Measurements from ENCODE around the gene DGUOK. TPM values are rescaled to one million over a fixed set of nuclear protein-coding genes. Genes with fewer than 3 reads are reported as not detected.
A peak's percentile ranks its signal among the peaks of the same experiment; 100 is the strongest.
"Not testable (repeated sequence)": the region's sequence is repeated elsewhere in the genome, so short reads cannot be mapped to it uniquely, and the experiment has no call there.

DGUOK gene
- total RNA-seq, result 45.7 TPM
- polyA plus RNA-seq (ENCODE audit: insufficient read depth in 1 of 8, insufficient read length in 8 of 8, low replicate concordance in 1 of 8), result 10 to 100 TPM; 35.0 to 50.5 (median 43.5) TPM
- long read RNA-seq, donor 1, partial matches to known transcripts, result 0 of 10 reads
- long read RNA-seq, donor 1, other reads (novel, unspliced or antisense), result 0 of 10 reads
- long read RNA-seq, donor 2, partial matches to known transcripts, result 0 of 1 reads
- long read RNA-seq, donor 2, other reads (novel, unspliced or antisense), result 0 of 1 reads
- long read RNA-seq, donor 3, transcript DGUOK-203 (4 exons, 703 nt), result major isoform, 9 of 19 reads
- long read RNA-seq, donor 3, transcript DGUOK-208 (6 exons, 1,029 nt), result minor isoform, 7 of 19 reads
- long read RNA-seq, donor 3, partial matches to known transcripts, result 0 of 19 reads
- long read RNA-seq, donor 3, other reads (novel, unspliced or antisense), result 0 of 19 reads
- long read RNA-seq, donor 4, transcript DGUOK-203 (4 exons, 703 nt), result minor isoform, 5 of 27 reads
- long read RNA-seq, donor 4, transcript DGUOK-208 (6 exons, 1,029 nt), result major isoform, 11 of 27 reads
- long read RNA-seq, donor 4, partial matches to known transcripts, result 0 of 27 reads
- long read RNA-seq, donor 4, other reads (novel, unspliced or antisense), result 6 of 27 reads
- long read RNA-seq, donor 5, transcript DGUOK-201 (7 exons, 1,144 nt), result minor isoform, 14 of 90 reads
- long read RNA-seq, donor 5, transcript DGUOK-202 (5 exons, 880 nt), result minor isoform, 9 of 90 reads
- long read RNA-seq, donor 5, transcript DGUOK-208 (6 exons, 1,029 nt), result minor isoform, 17 of 90 reads
- long read RNA-seq, donor 5, transcript DGUOK-203 (4 exons, 703 nt), result major isoform, 26 of 90 reads
- long read RNA-seq, donor 5, partial matches to known transcripts, result 10 of 90 reads
- long read RNA-seq, donor 5, other reads (novel, unspliced or antisense), result 13 of 90 reads
- long read RNA-seq, donor 6, transcript DGUOK-201 (7 exons, 1,144 nt), result minor isoform, 7 of 55 reads
- long read RNA-seq, donor 6, transcript DGUOK-208 (6 exons, 1,029 nt), result major isoform, 12 of 55 reads
- long read RNA-seq, donor 6, transcript DGUOK-202 (5 exons, 880 nt), result minor isoform, 7 of 55 reads
- long read RNA-seq, donor 6, transcript DGUOK-203 (4 exons, 703 nt), result major isoform, 12 of 55 reads
- long read RNA-seq, donor 6, partial matches to known transcripts, result 8 of 55 reads
- long read RNA-seq, donor 6, other reads (novel, unspliced or antisense), result 8 of 55 reads
- long read RNA-seq, donor 7, transcript DGUOK-201 (7 exons, 1,144 nt), result minor isoform, 5 of 51 reads
- long read RNA-seq, donor 7, transcript DGUOK-208 (6 exons, 1,029 nt), result minor isoform, 13 of 51 reads
- long read RNA-seq, donor 7, transcript DGUOK-203 (4 exons, 703 nt), result major isoform, 17 of 51 reads
- long read RNA-seq, donor 7, partial matches to known transcripts, result 7 of 51 reads
- long read RNA-seq, donor 7, other reads (novel, unspliced or antisense), result 7 of 51 reads
- long read RNA-seq, donor 8, transcript DGUOK-208 (6 exons, 1,029 nt), result minor isoform, 6 of 43 reads
- long read RNA-seq, donor 8, transcript DGUOK-203 (4 exons, 703 nt), result major isoform, 7 of 43 reads
- long read RNA-seq, donor 8, partial matches to known transcripts, result 10 of 43 reads
- long read RNA-seq, donor 8, other reads (novel, unspliced or antisense), result 13 of 43 reads
- long read RNA-seq, donor 9, transcript DGUOK-201 (7 exons, 1,144 nt), result major isoform, 6 of 25 reads
- long read RNA-seq, donor 9, transcript DGUOK-208 (6 exons, 1,029 nt), result minor isoform, 5 of 25 reads
- long read RNA-seq, donor 9, transcript DGUOK-203 (4 exons, 703 nt), result minor isoform, 5 of 25 reads
- long read RNA-seq, donor 9, partial matches to known transcripts, result 0 of 25 reads
- long read RNA-seq, donor 9, other reads (novel, unspliced or antisense), result 8 of 25 reads
- long read RNA-seq, donor 10, transcript DGUOK-208 (6 exons, 1,029 nt), result major isoform, 14 of 53 reads
- long read RNA-seq, donor 10, transcript DGUOK-203 (4 exons, 703 nt), result minor isoform, 10 of 53 reads
- long read RNA-seq, donor 10, partial matches to known transcripts, result 6 of 53 reads
- long read RNA-seq, donor 10, other reads (novel, unspliced or antisense), result 16 of 53 reads
- long read RNA-seq, donor 11, transcript DGUOK-208 (6 exons, 1,029 nt), result minor isoform, 7 of 39 reads
- long read RNA-seq, donor 11, transcript DGUOK-203 (4 exons, 703 nt), result major isoform, 13 of 39 reads
- long read RNA-seq, donor 11, transcript DGUOK-201 (7 exons, 1,144 nt), result minor isoform, 6 of 39 reads
- long read RNA-seq, donor 11, partial matches to known transcripts, result 5 of 39 reads
- long read RNA-seq, donor 11, other reads (novel, unspliced or antisense), result 6 of 39 reads

DNA sequence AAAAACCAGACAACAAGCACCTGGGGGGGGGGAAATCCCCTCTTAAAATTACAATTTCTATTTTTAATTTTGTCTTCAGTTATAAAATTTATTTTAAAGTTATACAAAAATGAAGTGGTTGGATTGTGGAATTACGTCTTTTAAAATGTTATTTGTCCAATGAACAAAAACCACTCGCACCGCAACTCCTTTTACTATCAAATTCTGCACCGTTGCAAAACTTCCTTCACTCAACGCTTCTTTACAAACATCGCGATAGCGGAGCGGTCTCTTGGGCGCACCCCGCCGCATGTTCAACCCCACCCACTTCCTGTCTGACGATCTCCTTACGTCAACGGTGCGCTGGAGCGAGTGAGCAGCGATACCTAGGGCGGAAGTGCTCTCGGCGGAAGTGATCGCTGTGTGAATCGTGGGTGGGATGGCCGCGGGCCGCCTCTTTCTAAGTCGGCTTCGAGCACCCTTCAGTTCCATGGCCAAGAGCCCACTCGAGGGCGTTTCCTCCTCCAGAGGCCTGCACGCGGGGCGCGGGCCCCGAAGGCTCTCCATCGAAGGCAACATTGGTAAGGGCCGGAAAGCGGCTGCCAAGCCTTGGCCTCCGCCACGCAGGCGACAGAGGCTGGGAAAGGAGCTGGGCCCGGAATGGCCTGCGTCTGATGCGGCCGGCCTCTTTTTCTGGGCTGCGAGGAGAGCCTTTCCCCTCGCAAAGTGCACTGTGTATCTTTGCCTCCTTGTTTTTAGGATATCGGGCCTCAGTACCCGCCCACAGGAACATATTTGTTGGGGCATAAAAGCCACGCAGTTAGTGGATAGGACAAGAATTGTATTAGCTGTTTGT is at the start of gene DGUOK:
Gene DGUOK, plus strand, starts transcription at position 388 of the 835 bp plus-strand sequence. Its CDS starts 31 bp downstream, at position 419.
- H3K36me3 ChIP-seq (ENCODE audit: control insufficient read depth, insufficient read depth, low read length), result no peaks in the 10 kb centered on the region
- WGBS (ENCODE audit: insufficient coverage), result under 1% methylated on average over 49 of the region's 50 CpGs
- peak within 1 kb of the TSS; percentile 93 for H3K27ac ChIP-seq (ENCODE audit: low read length)
- peaks cover 11% of the 10 kb centered on the region for H3K27me3 ChIP-seq (ENCODE audit: control insufficient read depth, insufficient read depth, low read length)
- H3K4me1 ChIP-seq (ENCODE audit: control insufficient read depth, insufficient read depth, low read length), result peaks cover 13% of the 10 kb centered on the region
- no peaks in the 10 kb centered on the region for H3K9me3 ChIP-seq (replicated peaks; ENCODE audit: control insufficient read depth, low read depth, low read length)
- peak; percentile 100 for DNase-seq
- peak within 1 kb of the TSS; percentile 63 for H3K4me3 ChIP-seq (ENCODE audit: low read length)

DNA sequence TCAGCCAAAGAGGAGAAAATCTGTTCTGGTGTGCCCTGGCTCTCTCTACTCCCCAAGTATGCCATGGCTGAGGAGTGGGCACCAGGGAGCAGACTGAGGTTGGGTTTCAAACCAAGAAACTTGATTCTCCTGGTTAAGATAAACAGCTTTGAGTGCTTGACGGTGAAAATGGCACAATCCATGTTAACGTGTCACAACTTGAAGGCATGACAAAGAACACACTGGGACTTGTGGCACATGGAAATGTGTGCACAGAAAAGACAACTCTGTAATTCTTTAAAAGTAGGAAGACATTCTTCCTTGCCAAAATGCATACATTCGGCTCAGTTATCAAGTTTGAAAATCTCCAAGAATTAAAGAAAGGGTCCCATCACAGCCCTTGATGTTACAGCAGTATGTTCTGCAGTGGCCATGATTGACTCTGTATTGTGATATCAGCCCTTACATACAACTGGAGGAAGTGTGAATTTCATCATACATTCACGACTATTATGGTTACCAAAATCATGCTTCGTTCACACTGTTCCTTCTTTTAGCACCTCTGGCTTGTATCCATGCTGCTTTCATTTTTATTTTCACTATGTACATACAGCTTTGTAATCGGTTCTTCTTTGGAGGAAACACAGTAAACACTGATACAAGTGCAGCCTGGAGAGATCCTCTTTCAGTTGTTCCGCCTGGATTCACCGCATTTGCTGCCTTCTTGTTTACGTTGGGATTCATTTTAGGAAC is 49.4 kb upstream of the DGUOK start:
- Histone ChIP-seq H3K36me3 (ENCODE audit: control insufficient read depth, insufficient read depth, low read length) (no peaks in the 10 kb centered on the region), H3K27me3 (ENCODE audit: control insufficient read depth, insufficient read depth, low read length) (no peaks in the 10 kb centered on the region), H3K4me1 (ENCODE audit: control insufficient read depth, insufficient read depth, low read length) (no peaks in the 10 kb centered on the region), H3K9me3 (replicated peaks; ENCODE audit: control insufficient read depth, low read depth, low read length) (no peaks in the 10 kb centered on the region), H3K4me3 (ENCODE audit: low read length) (no peak overlapping the region), H3K27ac (ENCODE audit: low read length) (no peak overlapping the region)
- 70% methylated on average over 4 of the region's 9 CpGs for WGBS (ENCODE audit: insufficient coverage)
- DNase-seq, result peak; percentile 51

DNA sequence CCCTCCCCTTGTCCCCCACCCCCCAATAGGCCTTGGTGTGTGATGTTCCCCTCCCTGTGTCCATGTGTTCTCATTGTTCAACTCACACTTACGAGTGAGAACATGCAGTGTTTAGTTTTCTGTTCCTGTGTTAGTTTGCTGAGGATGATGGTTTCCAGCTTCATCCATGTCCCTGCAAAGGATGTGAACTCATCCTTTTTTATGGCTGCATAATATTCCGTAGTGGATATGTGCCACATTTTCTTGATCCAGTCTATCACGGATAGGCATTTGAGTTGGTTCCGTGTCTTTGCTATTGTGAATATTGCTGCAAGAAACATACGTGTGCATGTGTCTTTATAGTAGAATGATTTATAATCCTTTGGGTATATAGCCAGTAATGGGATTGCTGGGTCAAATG is 48.7 kb upstream of the DGUOK start:
- H3K27ac ChIP-seq (ENCODE audit: low read length); H3K27me3 ChIP-seq (ENCODE audit: control insufficient read depth, insufficient read depth, low read length); H3K9me3 ChIP-seq (replicated peaks; ENCODE audit: control insufficient read depth, low read depth, low read length); H3K4me1 ChIP-seq (ENCODE audit: control insufficient read depth, insufficient read depth, low read length); H3K4me3 ChIP-seq (ENCODE audit: low read length); DNase-seq; H3K36me3 ChIP-seq (ENCODE audit: control insufficient read depth, insufficient read depth, low read length): not testable (repeated sequence)
- no CpG with 5 or more reads among the region's 5 CpGs for WGBS (ENCODE audit: insufficient coverage)

DNA sequence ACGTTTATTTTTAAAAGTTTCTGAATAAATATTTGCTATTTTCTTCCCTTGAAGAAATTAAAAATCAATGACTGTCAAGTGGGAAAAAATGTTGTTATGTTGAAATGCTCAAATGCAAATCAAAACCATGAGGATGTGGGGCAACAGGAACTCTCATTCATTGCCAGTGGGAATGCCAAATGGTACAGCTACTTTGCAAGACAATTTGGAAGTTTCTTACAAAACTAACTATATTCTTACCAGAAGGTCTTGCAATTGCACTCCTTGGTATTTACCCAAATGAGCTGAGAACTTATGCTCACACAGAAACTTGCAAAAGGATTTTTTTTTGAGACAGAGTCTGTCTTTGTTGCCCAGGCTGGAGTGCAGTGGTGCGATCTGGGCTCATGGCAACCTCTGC is 41.3 kb upstream of the DGUOK start:
- H3K27me3 ChIP-seq (ENCODE audit: control insufficient read depth, insufficient read depth, low read length), result no peaks in the 10 kb centered on the region
- no peaks in the 10 kb centered on the region for H3K36me3 ChIP-seq (ENCODE audit: control insufficient read depth, insufficient read depth, low read length)
- no peak overlapping the region for H3K27ac ChIP-seq (ENCODE audit: low read length)
- no peaks in the 10 kb centered on the region for H3K4me1 ChIP-seq (ENCODE audit: control insufficient read depth, insufficient read depth, low read length)
- H3K4me3 ChIP-seq (ENCODE audit: low read length), result no peak overlapping the region
- 89% methylated on average over 1 of the region's 2 CpGs for WGBS (ENCODE audit: insufficient coverage)
- DNase-seq, result no peak
- H3K9me3 ChIP-seq (replicated peaks; ENCODE audit: control insufficient read depth, low read depth, low read length), result no peaks in the 10 kb centered on the region

DNA sequence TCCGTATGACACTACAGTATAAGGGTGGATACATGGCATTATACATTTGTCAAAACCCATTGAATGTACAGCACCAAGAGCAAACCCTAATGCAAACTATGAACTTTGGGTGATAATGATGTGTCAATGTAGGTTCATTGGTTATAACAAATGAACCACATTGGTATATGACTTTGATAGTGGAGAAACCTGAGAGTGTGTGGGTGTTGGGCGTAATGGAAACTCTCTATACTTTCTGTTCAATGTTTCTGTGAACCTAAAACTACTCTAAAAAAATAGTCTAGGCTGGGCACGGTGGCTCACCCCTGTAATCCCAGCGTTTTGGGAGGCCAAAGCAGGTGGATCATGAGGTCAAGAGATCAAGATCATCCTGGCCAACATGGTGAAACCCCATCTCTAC is 40.3 kb upstream of the DGUOK start:
- Histone ChIP-seq H3K9me3 (replicated peaks; ENCODE audit: control insufficient read depth, low read depth, low read length) (no peaks in the 10 kb centered on the region), H3K4me1 (ENCODE audit: control insufficient read depth, insufficient read depth, low read length) (no peaks in the 10 kb centered on the region), H3K27ac (ENCODE audit: low read length) (no peak overlapping the region), H3K36me3 (ENCODE audit: control insufficient read depth, insufficient read depth, low read length) (no peaks in the 10 kb centered on the region), H3K4me3 (ENCODE audit: low read length) (no peak overlapping the region), H3K27me3 (ENCODE audit: control insufficient read depth, insufficient read depth, low read length) (no peaks in the 10 kb centered on the region)
- no CpG with 5 or more reads among the region's 4 CpGs for WGBS (ENCODE audit: insufficient coverage)
- no peak for DNase-seq

DNA sequence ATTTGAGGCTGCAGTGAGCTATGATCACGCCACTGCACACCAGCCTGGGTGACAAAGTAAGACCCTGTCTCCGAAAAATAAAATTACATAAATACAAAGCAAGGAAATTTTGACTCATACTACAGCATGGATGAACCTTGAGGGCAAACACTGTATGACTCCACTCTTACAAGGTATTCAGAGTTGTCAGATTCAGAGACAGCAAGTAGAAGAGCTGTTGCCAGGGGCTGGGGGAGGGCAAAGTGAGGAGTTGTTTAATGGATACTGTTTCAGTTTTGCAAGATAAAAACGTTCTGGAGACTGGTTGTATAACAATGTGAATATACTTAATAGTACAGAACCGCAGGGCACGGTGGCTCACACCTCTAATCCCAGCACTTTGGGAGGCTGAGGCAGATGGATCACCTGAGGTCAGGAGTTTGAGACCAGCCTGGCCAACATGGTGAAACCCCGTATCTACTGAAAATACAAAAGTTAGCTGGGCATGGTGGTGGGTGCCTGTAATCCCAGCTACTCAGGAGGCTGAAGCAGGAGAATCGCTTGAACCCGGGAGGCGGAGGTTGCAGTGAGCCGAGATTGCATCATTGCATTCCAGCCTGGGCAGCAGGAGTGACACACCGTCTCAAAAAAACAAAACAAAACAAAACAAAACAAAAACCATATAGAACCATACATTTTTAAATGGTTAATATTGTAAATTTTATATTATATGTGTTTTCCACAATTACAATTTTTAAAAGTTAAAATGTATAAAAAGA is 38.9 kb upstream of the DGUOK start:
- H3K27ac ChIP-seq (ENCODE audit: low read length); H3K36me3 ChIP-seq (ENCODE audit: control insufficient read depth, insufficient read depth, low read length); H3K4me1 ChIP-seq (ENCODE audit: control insufficient read depth, insufficient read depth, low read length); H3K4me3 ChIP-seq (ENCODE audit: low read length); H3K27me3 ChIP-seq (ENCODE audit: control insufficient read depth, insufficient read depth, low read length); DNase-seq; H3K9me3 ChIP-seq (replicated peaks; ENCODE audit: control insufficient read depth, low read depth, low read length): not testable (repeated sequence)
- WGBS (ENCODE audit: insufficient coverage), result 75% methylated on average over 4 of the region's 11 CpGs

DNA sequence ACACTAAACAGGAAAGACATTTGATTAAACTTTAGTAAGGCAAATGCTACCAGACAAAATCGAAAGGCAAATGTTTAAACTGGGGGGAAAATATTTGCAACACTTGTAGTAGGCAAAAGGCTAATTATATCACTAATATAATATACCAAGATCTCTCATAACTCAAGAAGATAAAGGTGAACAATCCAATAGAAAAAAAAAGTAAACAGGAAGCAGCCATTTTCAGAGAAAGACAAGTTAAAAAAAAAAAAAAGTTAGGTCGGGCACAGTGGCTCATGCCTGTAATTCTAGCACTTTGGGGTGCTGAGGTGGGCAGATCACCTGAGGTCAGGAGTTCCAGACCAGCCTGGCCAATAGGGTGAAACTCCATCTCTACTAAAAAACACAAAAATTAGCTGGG is 38.3 kb upstream of the DGUOK start:
- no peak for DNase-seq
- H3K36me3 ChIP-seq (ENCODE audit: control insufficient read depth, insufficient read depth, low read length), result no peaks in the 10 kb centered on the region
- H3K27ac ChIP-seq (ENCODE audit: low read length), result no peak overlapping the region
- H3K9me3 ChIP-seq (replicated peaks; ENCODE audit: control insufficient read depth, low read depth, low read length), result no peaks in the 10 kb centered on the region
- no peaks in the 10 kb centered on the region for H3K4me1 ChIP-seq (ENCODE audit: control insufficient read depth, insufficient read depth, low read length)
- no CpG with 5 or more reads among the region's 2 CpGs for WGBS (ENCODE audit: insufficient coverage)
- no peaks in the 10 kb centered on the region for H3K27me3 ChIP-seq (ENCODE audit: control insufficient read depth, insufficient read depth, low read length)
- no peak overlapping the region for H3K4me3 ChIP-seq (ENCODE audit: low read length)
